ENCODE results near the gene AKR1C1.
"Not testable (repeated sequence)": the region's sequence is repeated elsewhere in the genome, so short reads cannot be mapped to it uniquely, and the experiment has no call there.

GRCh38 chr10:5021624-5022290 lies 58.5 kb downstream of the AKR1C1 start:
- not testable (repeated sequence) for TF ChIP-seq CTCF (conservative IDR thresholded peaks at IDR 0.05; ENCODE audit: low read length); EZH2phosphoT487 (IDR thresholded peaks at IDR 0.05; ENCODE audit: borderline replicate concordance, low read depth, low read length)

Measured in OCI-LY7 (cell line).